ENCODE measurements around the gene MED13.

MED13 gene

GRCh38 chr17:62070900-62071299 lies 5.8 kb upstream of the MED13 start:
- Histone ChIP-seq H3K18ac (ENCODE audit: low read depth in 1 of 2, low read length in 2 of 2) (no peak overlapping the region), H3K4me2 (ENCODE audit: low read length, poor library complexity, severe bottlenecking) (no peak overlapping the region), H3K79me1 (replicated peaks; ENCODE audit: low read length, poor library complexity, severe bottlenecking) (no peaks in the 10 kb centered on the region), H4K91ac (ENCODE audit: low read length) (no peak overlapping the region), H2AK5ac (ENCODE audit: low read length, severe bottlenecking) (no peak overlapping the region), H3K36me3 (ENCODE audit: control insufficient read depth in 1 of 2, insufficient read depth in 2 of 2, low read depth in 1 of 2, low read length in 2 of 2) (no peaks in the 10 kb centered on the region), H3K27me3 (ENCODE audit: control insufficient read depth in 1 of 2, insufficient read depth in 1 of 2, low read length in 2 of 2) (no peaks in the 10 kb centered on the region), H3K4me1 (ENCODE audit: control insufficient read depth, insufficient read depth, low read depth, low read length) (peaks cover 4% of the 10 kb centered on the region), H3K4ac (ENCODE audit: low read depth in 1 of 2, low read length in 2 of 2) (no peak overlapping the region), H3K27ac (ENCODE audit: low read length, poor library complexity, severe bottlenecking) (no peak overlapping the region), H3K14ac (ENCODE audit: low read length in 2 of 2) (no peak overlapping the region), H3K23ac (ENCODE audit: low read length in 2 of 2) (no peak overlapping the region), H2AFZ (ENCODE audit: low read depth, low read length) (no peak overlapping the region), H2BK5ac (ENCODE audit: low read depth, low read length, poor library complexity, severe bottlenecking) (no peak overlapping the region), H3K9me3 (ENCODE audit: control insufficient read depth, low read length) (no peaks in the 10 kb centered on the region), H3K9ac (ENCODE audit: low read length) (no peak overlapping the region), H2BK120ac (ENCODE audit: low read depth, low read length) (no peak overlapping the region), H3K4me3 (ENCODE audit: insufficient read depth in 1 of 2, low read depth in 1 of 2, low read length in 2 of 2) (no peak overlapping the region), H2BK15ac (ENCODE audit: low read depth, poor library complexity, severe bottlenecking) (no peak overlapping the region), H2BK12ac (ENCODE audit: low read length in 2 of 2) (no peak overlapping the region), H4K8ac (ENCODE audit: low read length) (no peak overlapping the region)
- no peak for DNase-seq
- 81% methylated on average over 2 of the region's 2 CpGs for WGBS

DNA sequence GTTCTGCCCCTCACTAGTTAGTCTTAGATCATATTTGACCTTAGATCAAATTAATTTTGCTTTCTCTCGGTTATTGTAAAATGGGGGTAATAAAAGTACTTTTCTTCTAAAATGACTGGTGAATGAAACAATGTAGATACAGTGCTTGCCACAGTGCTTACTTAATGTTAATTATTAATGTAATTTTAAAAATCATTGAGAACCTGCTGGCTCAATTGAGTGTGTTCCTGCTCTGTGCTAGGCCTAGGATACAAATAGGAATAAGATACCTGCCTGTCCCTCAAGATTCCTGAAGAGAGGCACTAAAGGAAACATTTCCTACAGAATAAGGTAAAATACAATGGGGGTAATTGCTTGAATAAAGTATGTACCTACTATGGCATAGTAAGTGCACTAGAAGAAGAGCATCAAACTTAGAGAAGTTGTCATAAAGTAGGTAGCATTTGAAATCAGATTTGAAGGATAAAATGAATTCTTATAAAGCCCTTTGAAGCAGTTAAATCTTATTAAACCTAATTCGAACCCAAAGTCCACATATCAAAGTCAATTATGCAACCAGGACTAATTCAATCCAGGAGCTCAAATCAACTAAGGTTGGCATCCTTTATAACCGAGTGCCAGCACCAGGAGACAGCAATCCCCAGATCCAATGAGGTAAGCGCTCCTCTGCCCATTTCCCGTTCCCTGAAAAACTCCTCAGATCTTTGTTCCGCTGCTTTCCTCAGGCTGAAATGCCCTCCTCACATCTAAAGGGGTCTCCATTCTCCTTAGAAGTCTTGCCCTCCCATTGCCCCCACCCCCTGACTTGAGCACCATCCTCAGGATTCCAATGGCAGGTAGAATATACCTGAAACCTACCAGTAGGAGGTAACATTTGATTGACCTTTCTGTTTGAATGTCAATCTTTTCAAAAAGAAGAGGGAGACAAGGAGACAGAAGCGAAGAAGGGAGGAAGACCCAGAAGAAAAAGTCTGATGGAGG lies 2.4 kb upstream of the MED13 start:
- H2BK12ac ChIP-seq (ENCODE audit: low read length in 2 of 2), result no peak overlapping the region

DNA sequence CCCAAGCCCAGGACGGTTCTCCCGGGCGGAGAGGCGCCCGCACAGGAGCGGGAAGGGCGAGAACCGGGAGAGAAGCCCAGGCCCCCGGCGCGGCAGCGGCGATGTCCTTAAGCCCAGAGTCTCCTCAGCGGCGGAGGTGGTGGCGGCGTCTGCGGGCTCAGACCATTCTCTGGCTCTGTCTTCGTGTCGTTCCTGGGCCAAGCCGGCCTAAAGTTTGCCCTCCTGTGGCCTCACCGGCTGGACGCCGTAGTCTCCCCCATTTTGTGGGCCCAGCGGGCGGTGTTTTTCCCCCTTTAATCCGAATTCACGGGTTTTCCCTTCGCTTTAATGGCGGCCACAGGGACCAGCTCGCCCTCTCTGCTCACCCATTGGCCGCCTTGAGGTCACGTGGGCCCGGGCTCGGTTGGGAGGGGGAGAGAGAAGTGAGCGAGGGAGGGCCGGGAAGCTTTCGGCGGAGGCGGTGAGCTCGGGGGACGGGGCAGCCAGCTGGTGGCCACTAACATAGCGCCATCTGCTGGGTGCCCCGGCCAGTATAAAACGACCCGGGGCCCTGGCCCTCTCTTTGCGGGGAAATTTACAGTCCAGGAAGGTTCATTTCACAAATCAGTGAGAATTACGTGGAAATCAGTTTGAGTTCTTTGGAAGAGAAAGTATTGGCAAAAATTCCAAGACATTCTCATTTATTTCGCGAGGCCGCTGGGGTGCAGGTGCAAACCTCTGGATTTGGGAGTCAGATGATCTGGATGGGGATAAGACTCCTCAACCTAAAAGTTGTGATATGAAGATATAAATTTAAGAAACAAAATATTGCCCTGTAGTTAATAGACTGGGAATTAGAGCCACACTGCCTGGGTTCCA lies 762 bp upstream of the MED13 start:
- Histone ChIP-seq H2BK15ac (ENCODE audit: low read depth, poor library complexity, severe bottlenecking) (no peak overlapping the region), H2BK5ac (ENCODE audit: low read depth, low read length, poor library complexity, severe bottlenecking) (peak overlapping the region; percentile 83), H2BK12ac (ENCODE audit: low read length in 2 of 2) (peak overlapping the region in 1 of 2 experiments; percentile 52), H3K9ac (ENCODE audit: low read length) (peak overlapping the region; percentile 100), H3K4me2 (ENCODE audit: low read length, poor library complexity, severe bottlenecking) (peak overlapping the region; percentile 52), H2AK5ac (ENCODE audit: low read length, severe bottlenecking) (peak overlapping the region; percentile 62), H3K27ac (ENCODE audit: low read length, poor library complexity, severe bottlenecking) (peak overlapping the region; percentile 100), H4K91ac (ENCODE audit: low read length) (peak overlapping the region; percentile 98), H3K79me1 (replicated peaks; ENCODE audit: low read length, poor library complexity, severe bottlenecking) (no peaks in the 10 kb centered on the region), H4K8ac (ENCODE audit: low read length) (peak overlapping the region; percentile 86), H3K23ac (ENCODE audit: low read length in 2 of 2) (peak overlapping the region; percentile 20 to 100), H3K4me1 (ENCODE audit: control insufficient read depth, insufficient read depth, low read depth, low read length) (peaks cover 2% of the 10 kb centered on the region), H3K36me3 (ENCODE audit: control insufficient read depth in 1 of 2, insufficient read depth in 2 of 2, low read depth in 1 of 2, low read length in 2 of 2) (peaks cover under 1 to 16% of the 10 kb centered on the region in 2 experiments), H3K18ac (ENCODE audit: low read depth in 1 of 2, low read length in 2 of 2) (peak overlapping the region; percentile 98 to 100), H3K4me3 (ENCODE audit: insufficient read depth in 1 of 2, low read depth in 1 of 2, low read length in 2 of 2) (peak overlapping the region; percentile 86 to 91), H3K9me3 (ENCODE audit: control insufficient read depth, low read length) (no peaks in the 10 kb centered on the region), H3K14ac (ENCODE audit: low read length in 2 of 2) (peak overlapping the region; percentile 47 to 98), H2BK120ac (ENCODE audit: low read depth, low read length) (peak overlapping the region; percentile 85), H3K4ac (ENCODE audit: low read depth in 1 of 2, low read length in 2 of 2) (peak overlapping the region; percentile 94 to 100), H3K27me3 (ENCODE audit: control insufficient read depth in 1 of 2, insufficient read depth in 1 of 2, low read length in 2 of 2) (no peaks in the 10 kb centered on the region), H2AFZ (ENCODE audit: low read depth, low read length) (peak overlapping the region; percentile 86)
- DNase-seq, result peak; percentile 98
- WGBS, result 2% methylated on average over 51 of the region's 51 CpGs

More for the DNA sequence above, 2.4 kb upstream of the MED13 start:
- Histone ChIP-seq H3K4me3 (ENCODE audit: insufficient read depth in 1 of 2, low read depth in 1 of 2, low read length in 2 of 2) (no peak overlapping the region), H3K14ac (ENCODE audit: low read length in 2 of 2) (no peak overlapping the region), H3K36me3 (ENCODE audit: control insufficient read depth in 1 of 2, insufficient read depth in 2 of 2, low read depth in 1 of 2, low read length in 2 of 2) (peaks cover 0 to 3% of the 10 kb centered on the region in 2 experiments), H4K8ac (ENCODE audit: low read length) (no peak overlapping the region), H3K4me2 (ENCODE audit: low read length, poor library complexity, severe bottlenecking) (no peak overlapping the region), H3K79me1 (replicated peaks; ENCODE audit: low read length, poor library complexity, severe bottlenecking) (no peaks in the 10 kb centered on the region), H2AK5ac (ENCODE audit: low read length, severe bottlenecking) (peak overlapping the region; percentile 31), H4K91ac (ENCODE audit: low read length) (no peak overlapping the region), H2BK5ac (ENCODE audit: low read depth, low read length, poor library complexity, severe bottlenecking) (no peak overlapping the region), H2BK120ac (ENCODE audit: low read depth, low read length) (no peak overlapping the region), H2BK15ac (ENCODE audit: low read depth, poor library complexity, severe bottlenecking) (no peak overlapping the region), H3K27me3 (ENCODE audit: control insufficient read depth in 1 of 2, insufficient read depth in 1 of 2, low read length in 2 of 2) (no peaks in the 10 kb centered on the region), H3K4me1 (ENCODE audit: control insufficient read depth, insufficient read depth, low read depth, low read length) (peaks cover 2% of the 10 kb centered on the region), H3K9ac (ENCODE audit: low read length) (no peak overlapping the region), H3K9me3 (ENCODE audit: control insufficient read depth, low read length) (no peaks in the 10 kb centered on the region), H3K27ac (ENCODE audit: low read length, poor library complexity, severe bottlenecking) (peak overlapping the region; percentile 49), H2AFZ (ENCODE audit: low read depth, low read length) (no peak overlapping the region), H3K23ac (ENCODE audit: low read length in 2 of 2) (no peak overlapping the region), H3K4ac (ENCODE audit: low read depth in 1 of 2, low read length in 2 of 2) (no peak overlapping the region), H3K18ac (ENCODE audit: low read depth in 1 of 2, low read length in 2 of 2) (no peak overlapping the region)
- DNase-seq, result no peak
- 89% methylated on average over 6 of the region's 7 CpGs for WGBS
